Activated naive CD8-positive, alpha-beta T cell treated with anti-CD3 and anti-CD28 coated beads, Interleukin-2, amount 50 U/mL, for 16 hours (primary cell): ENCODE results near the gene SBK2.
"Not testable (repeated sequence)": the region's sequence is repeated elsewhere in the genome, so short reads cannot be mapped to it uniquely, and the experiment has no call there.

Experiments used
- DNase-seq: peaks from one replicate; pipeline ENCODE4 v3.0.0-alpha.2; 2020; ENCODE audit warnings: low read depth, low spot score

The SBK2 gene, protein sequence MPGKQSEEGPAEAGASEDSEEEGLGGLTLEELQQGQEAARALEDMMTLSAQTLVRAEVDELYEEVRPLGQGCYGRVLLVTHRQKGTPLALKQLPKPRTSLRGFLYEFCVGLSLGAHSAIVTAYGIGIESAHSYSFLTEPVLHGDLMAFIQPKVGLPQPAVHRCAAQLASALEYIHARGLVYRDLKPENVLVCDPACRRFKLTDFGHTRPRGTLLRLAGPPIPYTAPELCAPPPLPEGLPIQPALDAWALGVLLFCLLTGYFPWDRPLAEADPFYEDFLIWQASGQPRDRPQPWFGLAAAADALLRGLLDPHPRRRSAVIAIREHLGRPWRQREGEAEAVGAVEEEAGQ

DNA sequence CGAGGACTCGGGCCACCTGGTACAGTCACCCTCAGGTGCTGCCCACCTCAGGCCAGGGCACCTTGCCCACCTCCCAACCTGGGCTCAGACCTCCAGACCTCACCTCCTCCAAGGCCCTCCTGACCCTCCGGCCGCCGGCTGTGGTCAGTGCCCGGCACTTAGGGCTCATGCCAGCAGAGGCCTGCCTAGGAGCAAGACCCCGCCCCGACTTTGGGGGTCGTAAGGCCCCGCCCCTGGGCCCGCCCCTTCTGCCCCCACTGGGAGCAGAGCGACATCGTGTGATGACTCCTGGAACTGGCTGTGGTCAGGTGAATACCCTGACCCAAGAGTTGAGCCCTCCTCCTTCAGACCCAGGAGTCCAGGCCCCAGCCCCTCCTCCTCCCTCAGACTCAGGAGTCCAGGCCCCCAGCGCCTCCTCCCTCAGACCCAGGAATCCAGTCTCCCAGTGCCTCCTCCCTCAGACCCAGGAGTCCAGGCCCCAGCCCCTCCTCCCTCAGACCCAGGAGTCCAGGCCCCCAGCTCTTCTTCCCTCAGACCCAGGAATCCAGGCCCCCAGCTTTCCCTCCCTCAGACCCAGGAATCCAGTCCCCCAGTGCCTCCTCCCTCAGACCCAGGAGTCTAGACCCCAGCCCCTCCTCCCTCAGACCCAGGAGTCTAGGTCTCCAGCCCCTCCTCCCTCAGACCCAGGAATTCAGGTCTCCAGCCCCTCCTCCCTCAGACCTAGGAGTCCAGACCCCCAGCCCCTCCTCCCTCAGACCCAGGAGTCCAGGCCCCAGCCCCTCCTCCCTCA, at the start of gene SBK2:
SBK2 (minus strand) TSS at position 183 of the 790 bp plus-strand sequence. CDS start 839 bp downstream, outside the sequence.
- no peak for DNase-seq

GRCh38 chr19:55585658-55586339, 48.9 kb upstream of the SBK2 start:
- DNase-seq = no peak

- no peak for DNase-seq
Measured at GRCh38 chr19:55584871-55585270, 47.9 kb upstream of the SBK2 start.

GRCh38 chr19:55583897-55584296, 47.0 kb upstream of the SBK2 start:
- not testable (repeated sequence) for DNase-seq

DNA sequence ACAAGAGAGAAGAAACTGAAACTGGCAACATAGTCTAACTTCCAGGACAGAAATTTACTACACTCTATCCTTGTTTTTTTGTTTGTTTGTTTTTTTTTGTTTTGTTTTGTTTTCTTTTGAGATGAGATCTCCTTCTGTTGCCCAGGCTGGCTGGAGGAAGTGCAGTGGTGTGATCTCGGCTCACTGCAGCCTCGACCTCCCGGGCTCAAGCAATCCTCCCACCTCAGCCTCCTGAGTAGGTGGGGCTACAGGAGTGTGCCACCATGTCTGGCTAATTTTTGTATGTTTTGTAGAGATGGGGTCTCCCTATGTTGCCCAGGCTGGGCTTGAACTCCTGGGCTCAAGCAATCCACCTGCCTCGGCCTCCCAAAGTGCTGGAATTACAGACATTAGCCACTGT, 45.4 kb upstream of the SBK2 start:
- not testable (repeated sequence) for DNase-seq

- DNase-seq = no peak
Measured at GRCh38 chr19:55581823-55582223, 44.9 kb upstream of the SBK2 start.

DNA sequence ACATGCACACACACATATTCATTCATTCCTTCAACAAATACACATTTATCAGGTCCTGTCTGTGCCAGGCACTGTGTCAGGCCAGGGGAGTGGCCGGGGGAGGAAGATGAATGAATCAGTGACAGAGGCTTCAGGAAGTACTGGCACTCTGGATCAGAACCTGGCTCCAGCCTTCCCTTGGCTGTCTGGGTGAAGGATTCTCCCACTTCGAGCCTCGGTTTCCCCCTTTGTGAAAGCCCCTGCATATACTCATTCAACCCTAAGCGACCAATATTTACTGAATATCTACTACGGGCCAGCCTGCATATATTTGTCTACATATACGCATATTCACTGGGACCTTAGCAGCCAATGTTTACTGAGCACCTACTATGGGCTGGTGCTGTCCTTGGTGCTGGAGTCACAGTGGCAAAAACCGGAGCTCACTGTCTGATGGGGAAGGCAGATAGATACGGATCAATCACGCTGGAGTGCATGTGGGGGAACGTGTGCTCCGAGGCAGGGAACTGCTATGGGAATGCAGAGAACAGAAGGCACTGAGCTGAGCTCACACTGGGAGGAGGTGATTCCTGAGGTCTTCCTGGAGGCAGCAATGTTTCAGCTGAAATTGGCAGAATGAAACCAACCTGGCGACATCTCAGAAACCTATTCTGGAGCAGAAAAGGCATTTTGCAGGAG, 44.4 kb upstream of the SBK2 start:
- no peak for DNase-seq

DNA sequence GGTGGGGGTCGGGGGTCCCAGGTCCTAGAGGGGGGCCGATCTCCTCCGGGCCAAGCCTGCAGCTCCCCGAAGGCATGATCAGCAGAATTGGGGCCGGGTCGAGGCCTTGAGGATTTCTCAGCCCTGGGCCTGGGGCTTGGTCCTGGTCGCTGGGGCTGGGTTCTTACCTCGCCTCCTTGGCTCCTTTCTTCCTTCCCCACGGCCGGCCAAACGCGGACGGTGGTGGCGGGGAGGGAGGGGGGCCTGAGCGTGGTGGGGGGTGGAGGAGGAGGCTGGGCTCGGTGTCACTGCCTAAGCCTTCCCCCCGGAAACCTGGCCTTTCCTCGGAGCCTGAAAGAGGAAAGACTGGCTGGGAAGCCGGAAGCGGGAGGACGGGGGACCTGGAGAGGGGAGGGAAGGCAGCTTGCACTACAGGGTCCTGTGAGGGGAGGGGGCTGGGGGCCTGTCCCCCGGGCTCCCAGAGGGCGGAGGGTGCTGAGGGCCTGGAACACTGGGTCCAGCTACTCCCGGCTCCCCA, 43.8 kb upstream of the SBK2 start, which contains the start of gene ZNF579:
ZNF579 (minus strand) TSS at position 221 of the 517 bp plus-strand sequence. CDS start 1,209 bp downstream, outside the sequence.
- peak; percentile 60 for DNase-seq

GRCh38 chr19:55579766-55580621, 43.1 kb upstream of the SBK2 start:
- DNase-seq = no peak

GRCh38 chr19:55578761-55579747, 42.1 kb upstream of the SBK2 start:
- no peak for DNase-seq

DNA sequence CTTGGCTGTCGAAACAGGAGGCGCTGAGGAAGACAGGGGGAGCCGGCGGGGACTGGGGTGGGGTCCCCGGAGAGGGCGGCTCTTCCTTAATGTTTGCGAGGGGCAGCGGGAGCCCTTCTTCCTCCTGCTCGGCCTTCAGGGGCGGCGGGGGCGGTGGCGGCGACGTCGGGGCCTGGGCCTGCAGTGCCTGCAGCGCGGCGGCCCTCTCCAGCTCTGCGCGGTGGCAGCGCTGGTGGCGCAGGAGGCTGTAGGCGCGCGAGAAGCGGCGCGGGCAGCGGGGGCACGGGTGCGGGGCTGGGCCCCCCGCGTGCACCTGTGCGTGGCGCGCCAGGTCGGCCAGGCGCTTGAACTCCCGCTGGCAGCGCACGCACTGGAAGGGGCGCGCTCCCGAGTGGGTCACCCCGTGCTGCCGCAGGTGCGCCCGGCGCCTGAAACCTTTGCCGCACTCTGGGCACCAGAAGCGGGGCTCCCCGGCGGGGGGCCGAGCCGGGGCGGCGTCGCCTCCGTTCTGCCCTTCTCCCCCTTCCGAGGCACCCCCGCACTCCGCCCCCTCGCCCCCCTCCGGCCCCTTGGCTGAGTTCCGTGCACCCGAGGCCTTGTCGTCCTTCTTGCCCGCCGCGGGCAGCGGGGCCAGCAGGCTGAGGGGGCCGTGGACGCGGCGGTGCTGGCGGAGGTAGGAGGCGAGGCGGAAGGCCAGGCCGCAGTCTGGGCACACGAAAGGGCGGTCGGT, 41.3 kb upstream of the SBK2 start:
- DNase-seq = no peak

GRCh38 chr19:55576746-55577145, 39.8 kb upstream of the SBK2 start:
- no peak for DNase-seq

DNA sequence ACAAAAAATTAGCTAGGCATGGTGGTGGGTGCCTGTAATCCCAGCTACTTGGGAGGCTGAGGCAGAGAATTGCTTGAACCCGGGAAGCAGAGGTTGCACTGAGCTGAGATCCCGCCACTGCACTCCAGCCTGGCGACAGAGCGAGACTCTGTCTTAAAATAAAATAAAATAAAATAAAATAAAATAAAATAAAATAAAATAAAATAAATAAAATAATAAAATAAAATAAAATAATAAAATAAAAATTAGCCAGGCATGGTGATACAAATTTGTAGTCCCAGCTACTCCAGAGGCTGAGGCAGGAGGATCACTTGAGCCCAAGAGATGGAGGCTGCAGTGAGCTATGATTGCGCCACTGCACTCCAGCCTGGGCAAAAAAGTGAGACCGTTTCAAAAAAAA, 37.0 kb upstream of the SBK2 start:
- DNase-seq = not testable (repeated sequence)

- not testable (repeated sequence) for DNase-seq
Measured at GRCh38 chr19:55569477-55569876, 32.5 kb upstream of the SBK2 start.

GRCh38 chr19:55567708-55568328, 30.9 kb upstream of the SBK2 start:
- DNase-seq = no peak

GRCh38 chr19:55566823-55567222, 29.9 kb upstream of the SBK2 start:
- DNase-seq = no peak

DNA sequence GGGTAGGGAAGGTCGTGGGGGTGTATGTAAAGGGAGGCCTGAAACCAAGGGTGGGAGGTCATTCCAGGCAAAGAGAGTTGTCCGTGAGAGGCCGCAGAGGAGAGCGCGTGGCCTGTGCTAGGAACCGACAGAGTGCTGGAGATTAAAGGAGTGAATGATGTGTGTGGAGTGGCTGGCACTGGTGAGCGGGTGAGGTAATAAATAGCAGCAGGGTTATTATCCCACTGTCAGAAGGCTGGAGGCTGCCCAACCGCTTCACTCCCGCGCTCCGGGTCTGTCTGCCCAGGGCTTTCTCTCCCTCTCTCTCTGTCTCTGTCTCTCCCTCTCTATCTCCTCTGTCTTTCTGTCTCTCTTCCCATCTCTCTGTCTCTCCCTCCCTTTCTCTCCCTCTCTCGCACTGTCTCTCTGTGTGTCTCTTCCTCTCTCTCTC, 26.3 kb upstream of the SBK2 start:
- no peak for DNase-seq

- DNase-seq = no peak
Measured at GRCh38 chr19:55559684-55560083, 22.8 kb upstream of the SBK2 start.
